ENCODE measurements around the gene FMNL2.
"Not testable (repeated sequence)": the region's sequence is repeated elsewhere in the genome, so short reads cannot be mapped to it uniquely, and the experiment has no call there.

FMNL2 gene

DNA sequence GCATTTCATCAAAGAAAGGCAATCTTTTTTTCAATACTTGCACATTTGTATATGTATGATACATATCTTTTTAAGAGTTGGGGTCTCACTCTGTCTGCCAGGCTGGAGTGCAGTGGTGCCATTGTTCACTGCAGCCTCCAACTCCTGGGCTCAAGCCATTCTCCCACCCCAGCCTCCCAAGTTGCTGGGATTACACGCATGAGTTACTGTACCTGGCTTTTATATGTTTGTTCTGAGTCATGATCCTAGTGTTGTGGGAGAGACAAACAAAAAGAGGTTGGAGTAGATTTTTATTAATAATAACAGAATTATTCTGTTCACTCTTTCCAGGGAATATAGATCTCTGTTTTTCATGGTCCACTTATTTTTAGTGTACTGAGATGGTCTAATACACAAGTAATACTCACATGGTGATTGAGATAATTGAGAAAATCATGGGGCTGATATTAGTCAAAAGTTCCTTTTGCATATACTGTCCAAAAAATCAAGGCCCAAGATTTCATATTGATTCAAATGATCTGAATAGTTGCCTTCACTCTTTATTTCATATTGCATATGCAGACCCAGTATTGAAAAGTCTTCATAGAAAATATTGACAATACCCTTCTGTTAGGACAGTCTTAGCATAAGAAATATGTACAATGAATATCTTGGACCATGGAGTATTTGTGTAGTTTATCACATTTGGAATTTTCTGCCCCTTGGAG, 138.3 kb downstream of the FMNL2 start:
- DNase-seq = no peak

DNA sequence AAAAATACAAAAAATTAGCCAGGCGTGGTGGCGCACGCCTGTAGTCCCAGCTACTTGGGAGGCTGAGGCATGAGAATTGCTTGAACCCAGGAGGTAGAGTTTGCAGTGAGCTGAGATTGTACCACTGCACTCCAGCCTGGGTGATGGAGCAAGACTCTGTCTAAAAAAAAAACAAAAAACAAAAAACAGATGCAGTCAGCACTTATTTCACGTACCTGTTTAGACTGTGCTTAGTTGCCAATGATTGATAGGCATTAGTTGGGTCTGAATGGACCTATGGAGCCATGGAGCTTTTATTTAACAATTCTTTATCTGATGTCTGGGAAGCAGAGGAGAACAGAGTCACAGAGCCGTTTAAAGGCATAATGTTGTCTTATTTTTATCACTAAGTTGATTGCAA, 139.5 kb downstream of the FMNL2 start:
- DNase-seq = not testable (repeated sequence)

- no peak for DNase-seq
These were observed 141.0 kb downstream of the FMNL2 start for GRCh38 chr2:152475982-152476381.

GRCh38 chr2:152477347-152478092, 142.5 kb downstream of the FMNL2 start:
- DNase-seq = no peak

- DNase-seq = no peak
These were observed 144.3 kb downstream of the FMNL2 start for GRCh38 chr2:152479282-152479681.

DNA sequence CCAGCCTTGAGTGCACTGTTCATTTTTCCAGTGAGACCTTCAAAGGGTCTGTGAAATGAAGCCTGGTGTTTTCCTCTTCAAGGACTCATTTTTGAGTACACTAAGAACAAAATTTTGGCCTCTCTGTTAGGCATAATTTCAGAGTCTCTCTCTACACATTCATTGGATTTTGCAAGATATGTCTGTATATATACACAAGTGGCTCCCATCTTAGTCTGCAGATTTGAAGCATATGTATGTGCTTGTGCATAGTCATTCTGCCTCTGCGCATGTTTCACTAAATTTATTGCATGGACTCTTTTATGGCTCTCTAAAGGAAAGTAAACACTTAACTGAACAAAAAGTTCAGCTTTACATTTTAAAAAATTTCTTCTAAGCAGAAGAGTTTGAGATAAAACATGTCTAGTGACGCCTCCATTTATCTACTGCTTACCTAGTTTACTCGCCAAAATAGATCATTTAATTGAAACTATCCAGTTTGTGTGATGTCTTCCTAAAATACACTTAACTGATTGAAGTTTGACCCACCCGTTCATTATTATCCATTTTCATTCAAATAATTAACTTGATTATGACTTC, 145.9 kb downstream of the FMNL2 start:
- no peak for DNase-seq

DNA sequence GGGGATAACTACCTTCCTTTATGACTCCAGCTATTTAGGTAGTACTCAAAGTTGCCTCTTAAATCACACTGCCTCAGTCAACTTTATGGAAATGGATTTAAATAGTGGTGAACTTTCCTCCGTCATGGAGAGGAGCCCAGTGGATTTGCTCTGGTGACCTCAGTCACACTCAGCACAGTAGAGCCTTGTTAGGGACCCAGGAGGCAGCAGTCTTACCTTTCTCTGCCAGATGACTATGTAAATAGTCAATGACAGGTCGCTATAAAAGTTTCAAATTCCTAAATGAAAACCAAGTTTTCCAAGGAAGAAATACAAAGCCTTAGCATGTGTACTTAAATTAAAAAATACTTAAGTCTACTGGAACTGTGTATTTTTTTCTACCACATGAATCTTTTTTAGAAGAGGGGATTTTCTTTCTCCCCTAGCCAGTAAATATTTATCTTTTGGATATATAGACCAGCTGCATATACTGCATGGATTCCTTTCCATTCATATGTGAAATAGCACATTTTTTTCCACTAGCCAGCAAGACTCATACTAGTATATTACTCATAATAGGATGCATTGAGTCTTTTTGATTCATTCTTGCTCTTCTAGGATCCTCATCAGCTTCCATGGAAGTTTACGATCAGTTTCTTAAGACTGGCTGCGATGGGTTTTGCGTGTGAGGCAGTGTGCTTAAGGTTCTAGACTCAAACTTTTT, 147.1 kb downstream of the FMNL2 start:
- no peak for DNase-seq

- DNase-seq = no peak
These were observed 148.5 kb downstream of the FMNL2 start for GRCh38 chr2:152483276-152484063.

DNA sequence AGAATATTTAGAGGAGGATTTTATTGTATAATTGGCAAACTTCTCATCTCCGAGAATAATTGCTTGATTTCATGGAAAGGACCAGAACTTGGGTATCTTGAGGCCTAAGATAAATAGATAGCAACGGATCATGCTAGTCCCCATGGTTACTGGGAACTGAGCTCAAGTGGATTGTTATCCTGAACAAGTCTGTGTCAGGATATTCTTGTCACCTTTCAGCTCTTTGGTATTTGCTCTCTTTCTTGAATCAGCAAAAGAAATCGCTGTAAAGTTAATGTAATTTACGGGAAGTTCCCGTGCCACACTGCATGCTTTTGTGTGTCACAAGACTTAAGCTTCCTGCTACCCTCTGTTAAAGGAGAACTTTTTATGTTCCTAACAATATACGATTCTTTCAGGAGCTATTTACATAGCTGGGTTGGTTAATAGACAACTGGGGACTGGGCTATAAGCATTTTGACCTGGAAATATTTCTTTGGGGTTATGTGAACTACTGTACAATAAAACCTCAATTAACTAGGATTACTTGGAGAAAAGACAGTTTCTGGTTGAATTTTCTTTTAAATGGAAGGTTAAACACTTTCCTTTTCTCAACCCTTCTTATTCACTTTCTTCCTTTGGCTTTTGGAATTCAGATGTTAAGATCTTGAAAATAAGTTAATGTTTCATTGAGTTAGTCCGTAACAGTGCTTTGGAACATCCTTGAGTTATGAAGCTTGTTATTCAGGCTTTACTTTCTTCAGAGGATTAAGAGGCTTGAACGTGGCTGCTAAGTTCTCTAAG, 151.2 kb downstream of the FMNL2 start:
- no peak for DNase-seq

GRCh38 chr2:152486737-152487400, 151.9 kb downstream of the FMNL2 start:
- no peak for DNase-seq

DNA sequence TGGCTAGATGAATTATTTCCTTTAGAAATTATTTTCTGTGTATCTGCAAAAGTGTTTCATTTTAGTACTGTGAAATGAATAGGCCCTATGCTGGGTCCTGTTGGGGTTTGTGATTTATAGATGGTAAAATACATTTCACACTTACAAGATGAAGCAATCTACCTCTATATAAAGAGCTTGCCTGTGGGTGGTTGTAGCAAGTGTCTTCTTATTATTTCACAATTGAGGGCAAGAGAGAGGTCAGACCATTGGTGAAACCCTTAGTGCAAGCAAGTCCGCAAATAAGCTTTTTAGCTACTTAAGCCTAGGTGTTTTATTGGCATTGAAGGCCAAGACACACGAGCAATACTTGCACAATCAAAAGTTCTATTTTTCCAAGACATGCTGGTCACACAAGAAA, 153.1 kb downstream of the FMNL2 start:
- DNase-seq = no peak

DNA sequence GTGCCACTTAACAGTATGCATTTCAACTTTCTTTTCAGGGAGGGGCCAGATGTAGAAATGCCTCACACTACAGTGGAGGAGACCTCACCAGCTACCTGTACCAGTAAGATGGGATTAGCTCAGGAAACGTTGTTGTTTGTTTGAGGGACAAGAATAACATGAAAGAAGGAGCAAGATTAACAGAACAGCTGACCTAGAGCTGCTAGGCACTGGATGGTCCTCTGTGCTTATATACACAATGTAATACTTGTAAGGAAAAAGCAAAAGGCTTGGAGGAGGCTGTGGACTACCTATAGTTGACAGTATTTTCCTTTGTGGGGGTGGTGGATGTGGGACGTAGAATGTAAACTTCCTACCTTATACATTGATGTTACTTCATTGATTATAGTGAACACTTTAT, 154.4 kb downstream of the FMNL2 start:
- no peak for DNase-seq

DNA sequence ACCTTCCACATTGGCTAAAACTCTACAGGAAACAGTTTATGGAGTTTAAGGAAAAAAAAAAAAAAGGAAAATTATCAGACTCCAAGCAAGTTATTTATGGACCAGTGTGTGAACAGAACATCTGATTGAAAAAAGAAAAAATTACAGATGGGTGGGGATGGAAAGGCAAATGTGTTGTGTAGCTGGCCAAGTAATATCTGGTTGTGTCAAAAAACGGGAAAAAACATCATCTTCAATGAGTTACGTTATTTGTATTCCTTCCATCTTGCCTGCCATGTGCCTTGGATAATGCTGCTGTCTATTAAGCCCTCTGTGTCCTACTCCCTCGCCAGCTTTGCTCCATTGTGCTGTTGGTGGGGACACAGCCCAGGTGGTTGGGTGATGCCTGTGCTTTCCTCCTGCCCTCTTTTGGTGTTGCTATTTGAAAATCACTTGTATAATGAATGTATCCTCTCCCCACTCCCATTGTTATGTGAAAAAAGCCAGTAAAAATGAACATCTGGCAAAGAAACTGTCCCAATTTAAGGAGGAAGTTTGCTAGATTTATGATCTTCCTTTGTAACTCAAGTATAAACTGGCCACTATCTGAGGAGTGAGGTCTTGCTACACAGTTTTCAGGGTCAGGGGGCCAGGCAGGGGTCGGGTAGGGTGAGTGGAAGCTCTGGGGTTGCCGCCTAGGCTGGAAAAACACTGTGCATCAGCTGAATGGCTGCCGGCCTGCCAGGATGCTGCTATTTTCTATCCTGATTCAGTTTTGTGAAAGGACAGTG, 155.9 kb downstream of the FMNL2 start:
- no peak for DNase-seq

DNA sequence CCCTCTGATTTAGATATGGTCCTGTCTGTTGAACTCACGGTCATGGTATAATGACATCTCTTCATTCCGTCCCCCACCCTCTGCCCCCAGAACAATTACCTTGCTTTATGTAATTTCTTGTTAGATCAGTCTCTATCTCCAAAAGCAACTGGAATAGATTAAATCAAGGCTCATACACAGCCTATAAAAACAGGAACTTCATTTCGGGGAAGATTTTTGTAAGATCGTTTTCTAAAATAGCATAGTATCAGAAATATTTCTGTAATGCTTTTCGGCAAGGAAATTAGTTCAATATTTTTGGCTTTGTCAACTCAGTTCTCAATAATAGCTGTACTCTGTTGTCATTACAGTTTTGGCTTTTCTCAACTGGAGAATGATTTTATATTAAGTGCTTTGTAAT, 157.2 kb downstream of the FMNL2 start:
- no peak for DNase-seq

- no peak for DNase-seq
These were observed 157.9 kb downstream of the FMNL2 start for GRCh38 chr2:152492911-152493310.

- no peak for DNase-seq
These were observed 158.4 kb downstream of the FMNL2 start for GRCh38 chr2:152493417-152493816.

DNA sequence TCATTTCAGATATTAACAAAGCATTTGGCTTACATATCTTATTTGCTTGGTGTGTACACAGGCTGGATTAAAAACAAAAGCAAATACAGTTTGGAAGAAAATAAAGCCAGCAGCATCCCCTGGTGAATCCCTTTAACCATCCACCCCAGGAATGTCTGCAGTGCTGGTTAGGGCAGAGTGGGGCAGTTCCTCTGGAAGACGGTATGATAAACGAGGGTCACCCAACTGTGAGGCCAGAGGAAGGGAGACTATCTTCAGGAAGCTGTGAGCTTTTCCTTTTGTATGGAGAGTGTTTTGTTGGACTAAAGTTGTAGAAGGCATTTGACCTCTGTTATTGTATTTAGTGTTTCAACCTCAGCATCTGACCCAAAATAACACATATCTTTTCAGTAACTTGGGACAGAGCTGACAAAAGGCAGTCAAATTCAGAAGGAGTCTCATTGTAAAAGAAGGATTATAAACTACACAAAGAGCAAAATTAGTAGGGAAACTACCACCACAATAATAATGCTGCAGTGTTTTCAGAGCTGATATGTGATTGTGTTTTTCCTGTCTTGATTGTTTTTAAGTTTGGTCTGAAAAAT, 159.1 kb downstream of the FMNL2 start:
- DNase-seq = no peak

DNA sequence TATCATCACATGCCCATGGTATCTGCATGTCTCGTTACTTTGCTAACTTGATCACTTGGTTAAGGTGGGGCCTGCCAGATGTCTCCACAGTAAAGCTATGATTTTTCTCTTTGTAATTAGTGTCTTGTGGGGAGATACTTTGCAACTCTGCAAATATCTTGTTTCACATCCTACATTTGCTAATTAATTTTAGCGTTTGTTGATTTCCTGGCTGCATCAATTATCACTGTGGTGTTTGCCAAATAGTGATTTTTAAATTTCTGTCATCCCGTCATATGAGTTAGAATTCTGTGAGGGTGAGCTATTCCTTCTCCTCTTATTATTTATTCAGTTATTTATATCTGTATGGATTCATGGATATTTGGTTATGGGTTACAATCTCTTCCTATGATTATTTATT, 161.4 kb downstream of the FMNL2 start:
- no peak for DNase-seq

- no peak for DNase-seq
These were observed 162.6 kb downstream of the FMNL2 start for GRCh38 chr2:152497481-152498052.

- no peak for DNase-seq
These were observed 164.4 kb downstream of the FMNL2 start for GRCh38 chr2:152499331-152499816.

Measured in effector CD4-positive, alpha-beta T cell (primary cell).